Myometrial cell (primary cell): ENCODE results near the gene MALL. TPM values are rescaled to one million over a fixed set of nuclear protein-coding genes. Genes with fewer than 3 reads are reported as not detected.

Source experiments
- total RNA-seq: library from RNA; depleted of rRNA; stranded (reverse); fragments of >200 nt; gene quantifications from 2 replicates; pipeline ENCODE4 v1.2.3, GENCODE V29; 2015

Gene MALL
- total RNA-seq = 204 and 210 TPM in 2 replicates

DNA sequence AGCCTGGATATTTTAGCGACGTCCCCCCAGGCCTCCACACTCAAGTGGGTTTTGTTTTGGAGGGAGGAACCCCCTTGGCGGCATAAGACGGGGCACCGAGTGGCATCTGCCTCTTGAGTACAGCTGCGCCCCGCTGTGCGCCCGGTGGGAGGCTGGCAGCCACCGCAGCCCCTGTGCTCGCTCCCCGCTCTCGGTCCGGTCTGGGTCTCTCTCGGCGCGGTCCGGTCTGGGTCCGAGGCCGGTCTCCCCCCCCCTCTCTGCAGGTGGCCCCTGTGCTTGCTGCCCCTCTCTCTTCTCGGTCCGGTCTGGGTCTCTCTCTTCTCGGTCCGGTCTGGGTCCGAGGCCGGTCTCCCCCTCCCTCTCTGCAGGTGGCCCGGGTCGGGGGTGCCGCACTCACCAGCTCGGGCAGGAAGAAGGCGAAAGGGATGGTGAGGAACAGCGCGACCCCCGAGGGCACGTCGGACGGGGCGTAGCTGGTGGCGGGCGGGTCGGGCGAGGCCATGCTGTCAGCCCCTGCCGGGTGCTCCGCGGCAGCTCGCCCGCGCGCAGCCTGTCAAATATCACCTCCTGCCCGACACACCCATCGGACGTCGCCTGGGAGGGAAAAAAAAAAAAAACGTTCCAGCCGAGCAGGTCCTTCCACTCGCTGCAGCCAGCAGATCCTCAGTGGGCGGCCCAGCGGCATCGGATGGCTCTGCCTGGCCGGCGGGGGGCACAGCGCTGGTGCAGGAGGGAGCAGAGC lies at the start of gene MALL:
Gene MALL (minus strand): TSS at position 532 of the 742 bp plus-strand sequence. CDS start 30 bp downstream, at position 502.

Other genes with a start within 250 kb of the MALL start
- 1.6 and 10.1 TPM in 2 replicates for gene LIMS3, start 217.1 kb downstream of the MALL start, total RNA-seq
- gene NPHP1, start 89.2 kb upstream of the MALL start, total RNA-seq = 4.3 and 6.7 TPM in 2 replicates
- gene MTLN, start 96.7 kb upstream of the MALL start, total RNA-seq = 80.6 and 89.9 TPM in 2 replicates